Measurements from ENCODE around the gene KSR1. TPM values are rescaled to one million over a fixed set of nuclear protein-coding genes. Genes with fewer than 3 reads are reported as not detected.

The KSR1 gene
- total and polyA plus RNA-seq, 3 donors from 2014 or later, result 44.8 to 80.7 (median 63.7) TPM

DNA sequence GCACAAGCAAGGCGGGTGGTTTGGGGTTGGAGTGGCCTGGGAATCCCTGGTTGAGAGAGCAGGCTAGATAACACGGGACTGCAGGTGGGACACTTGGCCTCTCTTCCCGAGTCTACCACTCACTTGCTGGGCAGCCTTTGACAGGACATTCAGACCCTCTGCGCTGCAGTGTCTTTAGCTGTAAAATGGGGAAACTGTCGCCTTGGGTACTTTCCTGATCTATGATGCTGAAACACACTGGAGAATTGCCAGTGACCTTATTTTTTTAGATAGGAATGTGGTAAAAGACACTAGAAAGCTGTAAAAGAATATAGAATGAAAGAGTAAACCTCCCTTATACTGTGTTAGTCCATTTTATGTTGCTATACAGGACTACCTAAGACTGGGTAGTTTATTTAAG, 30.5 kb downstream of the KSR1 start:
- WGBS, 2 donors, result 81 to 89% methylated on average over 5 of the region's 5 CpGs
- no peak for DNase-seq
- no peaks in the 10 kb centered on the region for H3K27me3 ChIP-seq
- TF ChIP-seq, protein P1, sequence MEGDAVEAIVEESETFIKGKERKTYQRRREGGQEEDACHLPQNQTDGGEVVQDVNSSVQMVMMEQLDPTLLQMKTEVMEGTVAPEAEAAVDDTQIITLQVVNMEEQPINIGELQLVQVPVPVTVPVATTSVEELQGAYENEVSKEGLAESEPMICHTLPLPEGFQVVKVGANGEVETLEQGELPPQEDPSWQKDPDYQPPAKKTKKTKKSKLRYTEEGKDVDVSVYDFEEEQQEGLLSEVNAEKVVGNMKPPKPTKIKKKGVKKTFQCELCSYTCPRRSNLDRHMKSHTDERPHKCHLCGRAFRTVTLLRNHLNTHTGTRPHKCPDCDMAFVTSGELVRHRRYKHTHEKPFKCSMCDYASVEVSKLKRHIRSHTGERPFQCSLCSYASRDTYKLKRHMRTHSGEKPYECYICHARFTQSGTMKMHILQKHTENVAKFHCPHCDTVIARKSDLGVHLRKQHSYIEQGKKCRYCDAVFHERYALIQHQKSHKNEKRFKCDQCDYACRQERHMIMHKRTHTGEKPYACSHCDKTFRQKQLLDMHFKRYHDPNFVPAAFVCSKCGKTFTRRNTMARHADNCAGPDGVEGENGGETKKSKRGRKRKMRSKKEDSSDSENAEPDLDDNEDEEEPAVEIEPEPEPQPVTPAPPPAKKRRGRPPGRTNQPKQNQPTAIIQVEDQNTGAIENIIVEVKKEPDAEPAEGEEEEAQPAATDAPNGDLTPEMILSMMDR (IDR thresholded peaks at IDR 0.05), result no peak
- TF ChIP-seq POLR2A (IDR thresholded peaks at IDR 0.05), result no peak
- H3K9me3 ChIP-seq, result no peaks in the 10 kb centered on the region
- H3K4me3 ChIP-seq, result no peak overlapping the region
- H3K4me1 ChIP-seq, result no peaks in the 10 kb centered on the region
- H3K36me3 ChIP-seq (ENCODE audit: low read depth, missing control alignments), result no peaks in the 10 kb centered on the region
- no peak overlapping the region for H3K27ac ChIP-seq
- intact Hi-C loops (cut with DNase I; ENCODE audit: low total_unique reads), result no loop called here

DNA sequence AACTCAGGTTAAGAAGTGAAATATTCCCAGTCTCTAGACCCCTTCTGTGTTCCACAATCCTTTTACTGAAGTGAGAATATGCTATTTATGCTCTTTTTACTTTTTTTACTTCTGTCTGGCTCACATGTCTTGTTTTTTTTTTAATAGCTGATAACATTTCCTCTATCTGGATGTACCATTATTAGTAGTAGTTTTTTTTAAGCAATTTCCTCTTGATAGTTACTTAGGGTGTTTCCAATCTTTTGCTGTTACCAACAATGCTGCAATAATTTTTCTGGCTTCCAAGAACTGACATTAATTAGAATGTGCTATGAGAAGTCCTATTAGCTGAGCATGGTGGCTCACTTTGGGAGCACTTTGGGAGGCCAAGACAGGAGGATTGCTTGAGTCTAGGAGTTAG, 32.0 kb downstream of the KSR1 start:
- Histone ChIP-seq H3K9me3 (no peaks in the 10 kb centered on the region), H3K27ac (no peak overlapping the region), H3K36me3 (ENCODE audit: low read depth, missing control alignments) (no peaks in the 10 kb centered on the region), H3K27me3 (no peaks in the 10 kb centered on the region), H3K4me3 (no peak overlapping the region), H3K4me1 (no peaks in the 10 kb centered on the region)
- no peak for DNase-seq
- intact Hi-C loops (cut with DNase I; ENCODE audit: low total_unique reads), result no loop called here
- TF ChIP-seq POLR2A (IDR thresholded peaks at IDR 0.05), result no peak
- TF ChIP-seq, protein P1 (IDR thresholded peaks at IDR 0.05), result no peak

DNA sequence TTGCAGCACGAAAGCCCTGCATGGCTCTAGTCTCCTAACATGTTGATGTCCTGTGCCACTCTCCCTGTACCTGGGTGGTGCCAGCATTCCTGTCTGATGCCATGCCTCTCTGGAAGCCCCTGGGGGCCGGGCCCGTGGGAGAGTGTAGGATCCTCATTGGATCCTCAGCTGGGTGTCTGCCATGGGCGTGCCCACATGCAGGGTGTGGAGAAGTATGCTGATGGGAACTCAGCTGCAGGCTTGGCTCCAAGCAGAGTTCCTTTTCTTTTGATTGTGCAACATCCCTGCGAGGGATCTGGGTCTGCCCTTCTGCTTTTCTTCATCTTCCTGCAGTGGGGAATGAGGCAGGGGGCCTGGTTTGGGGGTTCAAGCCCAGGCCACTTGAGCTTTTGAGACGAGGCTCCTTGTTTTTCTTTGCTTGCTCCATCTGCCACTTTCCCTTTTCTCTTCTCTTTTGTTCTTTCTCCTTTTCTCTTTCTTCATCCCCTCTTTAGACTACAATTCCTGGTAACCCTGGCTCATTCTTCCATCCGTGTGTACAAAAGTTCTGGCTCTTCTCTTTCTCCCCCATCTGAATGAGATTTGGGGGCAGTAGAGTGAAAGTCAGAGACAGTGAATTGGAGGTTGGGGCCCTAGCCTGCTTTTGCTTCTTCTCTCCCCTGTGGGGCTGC, 32.9 kb downstream of the KSR1 start:
- 68 to 75% methylated on average over 7 of the region's 7 CpGs for WGBS, 2 donors
- peak; percentile 51 for DNase-seq
- Histone ChIP-seq H3K36me3 (ENCODE audit: low read depth, missing control alignments) (no peaks in the 10 kb centered on the region), H3K27ac (no peak overlapping the region), H3K27me3 (no peaks in the 10 kb centered on the region), H3K4me3 (no peak overlapping the region), H3K9me3 (no peaks in the 10 kb centered on the region), H3K4me1 (no peaks in the 10 kb centered on the region)
- no peak for TF ChIP-seq POLR2A (IDR thresholded peaks at IDR 0.05)
- TF ChIP-seq, protein P1 (IDR thresholded peaks at IDR 0.05), result no peak
- intact Hi-C loops (cut with DNase I; ENCODE audit: low total_unique reads), result no loop called here

DNA sequence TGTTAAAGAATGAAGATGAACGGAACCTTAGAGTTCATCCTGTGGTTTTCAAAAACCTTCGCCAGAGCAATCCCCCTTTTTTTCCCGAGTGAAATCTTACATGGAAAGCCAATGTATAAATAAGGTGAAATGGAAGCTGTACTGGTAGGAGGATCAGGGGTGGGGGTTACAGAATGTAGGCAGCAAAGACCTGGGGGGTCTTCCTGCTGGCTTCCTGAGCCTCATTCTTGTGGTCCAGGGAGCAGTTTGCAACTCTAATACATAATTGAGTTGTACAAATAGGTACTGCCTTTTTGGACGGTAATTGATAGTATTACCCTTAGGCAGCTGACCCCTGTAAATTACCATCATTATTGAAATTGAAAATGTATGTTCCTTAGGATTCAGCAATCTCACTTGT, 34.1 kb downstream of the KSR1 start:
- H3K9me3 ChIP-seq, result no peaks in the 10 kb centered on the region
- 87 to 88% methylated on average over 4 of the region's 4 CpGs for WGBS, 2 donors
- no peak for DNase-seq
- no peak for TF ChIP-seq POLR2A (IDR thresholded peaks at IDR 0.05)
- TF ChIP-seq, protein P1 (IDR thresholded peaks at IDR 0.05), result no peak
- no peaks in the 10 kb centered on the region for H3K4me1 ChIP-seq
- H3K27me3 ChIP-seq, result no peaks in the 10 kb centered on the region
- intact Hi-C loops (cut with DNase I; ENCODE audit: low total_unique reads), result no loop called here
- no peak overlapping the region for H3K4me3 ChIP-seq
- no peak overlapping the region for H3K27ac ChIP-seq
- no peaks in the 10 kb centered on the region for H3K36me3 ChIP-seq (ENCODE audit: low read depth, missing control alignments)

DNA sequence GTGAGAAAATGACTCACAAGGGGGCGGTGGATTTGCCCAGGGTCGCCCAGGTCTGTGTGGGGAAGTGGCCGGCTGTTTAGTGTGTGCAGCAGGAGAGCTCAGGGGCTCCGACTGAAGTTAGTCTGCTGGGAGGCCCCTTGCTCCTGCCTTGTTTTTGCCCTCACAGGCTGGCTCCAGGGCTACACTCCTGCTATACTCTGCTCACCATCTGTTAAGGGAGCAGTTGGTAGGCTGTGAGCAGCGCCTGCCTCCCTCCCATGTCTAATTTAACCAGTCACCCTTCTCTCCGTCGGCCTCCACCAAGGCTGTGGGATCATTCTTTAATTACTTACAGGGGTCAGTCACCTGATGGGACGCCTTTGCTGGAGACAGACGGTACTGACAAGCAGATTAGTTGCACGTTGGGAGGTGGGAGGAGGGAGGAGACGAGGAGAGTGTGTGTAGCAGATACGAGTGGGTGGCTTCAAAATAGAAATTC, 35.5 kb downstream of the KSR1 start:
- no peaks in the 10 kb centered on the region for H3K27me3 ChIP-seq
- TF ChIP-seq, protein P1 (IDR thresholded peaks at IDR 0.05), result no peak
- TF ChIP-seq POLR2A (IDR thresholded peaks at IDR 0.05), result no peak
- 64 to 69% methylated on average over 12 of the region's 12 CpGs for WGBS, 2 donors
- H3K9me3 ChIP-seq, result no peaks in the 10 kb centered on the region
- no peak for DNase-seq
- H3K36me3 ChIP-seq (ENCODE audit: low read depth, missing control alignments), result no peaks in the 10 kb centered on the region
- H3K4me3 ChIP-seq, result no peak overlapping the region
- H3K4me1 ChIP-seq, result no peaks in the 10 kb centered on the region
- intact Hi-C loops (cut with DNase I; ENCODE audit: low total_unique reads), result no loop called here
- no peak overlapping the region for H3K27ac ChIP-seq

All from testis (tissue), 3 donors.